GM18868 (cell line): Measurements from ENCODE around the gene MMAB.

Source experiments
- ATAC-seq: cut with Tn5 transposase; IDR thresholded peaks from one replicate; pipeline ENCODE4 v1.9.1; 2021; ENCODE audit warnings: mild to moderate bottlenecking, moderate library complexity; ENCODE audit not compliant: unreplicated experiment

MMAB gene

GRCh38 chr12:109573029-109573913 is at the start of gene MMAB, which contains the start of gene MVK:
Gene MMAB (minus strand): TSS chr12:109573504. CDS start chr12:109573480, 24 bp downstream.
Gene MVK (plus strand): TSS chr12:109573794. CDS start chr12:109574823, 1,029 bp downstream.
- ATAC-seq: peak; percentile 94

GRCh38 chr12:109621901-109622364 is 48.6 kb upstream of the MMAB start:
- ATAC-seq: no peak

GRCh38 chr12:109621211-109621694 is 47.9 kb upstream of the MMAB start:
- ATAC-seq: no peak

GRCh38 chr12:109619002-109619604 is 45.8 kb upstream of the MMAB start:
- no peak for ATAC-seq

GRCh38 chr12:109618082-109618481 is 44.8 kb upstream of the MMAB start:
- no peak for ATAC-seq

- ATAC-seq: no peak
These were observed 44.2 kb upstream of the MMAB start for GRCh38 chr12:109617491-109617890.

- no peak for ATAC-seq
These were observed 42.4 kb upstream of the MMAB start for GRCh38 chr12:109615556-109616229.

- ATAC-seq: no peak
These were observed 40.5 kb upstream of the MMAB start for GRCh38 chr12:109613649-109614455.

GRCh38 chr12:109612975-109613502 is 39.7 kb upstream of the MMAB start:
- ATAC-seq: no peak

- ATAC-seq: no peak
These were observed 38.7 kb upstream of the MMAB start for GRCh38 chr12:109612003-109612402.

- no peak for ATAC-seq
These were observed 37.9 kb upstream of the MMAB start for GRCh38 chr12:109611223-109611622.

- no peak for ATAC-seq
These were observed 37.2 kb upstream of the MMAB start for GRCh38 chr12:109610523-109610922.

- no peak for ATAC-seq
These were observed 36.0 kb upstream of the MMAB start for GRCh38 chr12:109609342-109609741.

GRCh38 chr12:109608793-109609192 is 35.5 kb upstream of the MMAB start:
- ATAC-seq: no peak

- ATAC-seq: no peak
These were observed 35.0 kb upstream of the MMAB start for GRCh38 chr12:109608270-109608669.

- ATAC-seq: no peak
These were observed 34.3 kb upstream of the MMAB start for GRCh38 chr12:109607618-109608017.

GRCh38 chr12:109606320-109607028 is 33.2 kb upstream of the MMAB start:
- ATAC-seq: no peak

GRCh38 chr12:109605599-109606228 is 32.4 kb upstream of the MMAB start:
- ATAC-seq: no peak

GRCh38 chr12:109605016-109605415 is 31.7 kb upstream of the MMAB start:
- no peak for ATAC-seq
